HEK293 (cell line): Measurements from ENCODE around the gene CDC42BPA.

ENCODE experiments used
- GLI4 ChIP-seq: fragments of 450-650 bp; formaldehyde crosslinking; IDR thresholded peaks from 2 replicates; pipeline ENCODE4 v1.5.1; 2016; ENCODE audit warnings: missing biosample characterization, missing genetic modification characterization
- GLIS2 ChIP-seq: fragments of 450-650 bp; formaldehyde crosslinking; IDR thresholded peaks from 2 replicates; pipeline ENCODE4 v1.5.1; 2016; ENCODE audit warnings: missing biosample characterization, missing genetic modification characterization
- IKZF3 ChIP-seq: fragments of 450-650 bp; IDR thresholded peaks from 2 replicates; pipeline ENCODE4 v1.5.0; 2018; ENCODE audit warnings: missing biosample characterization, mild to moderate bottlenecking, missing genetic modification characterization, moderate library complexity
- KLF16 ChIP-seq: fragments of 450-650 bp; formaldehyde crosslinking; IDR thresholded peaks from 2 replicates; pipeline ENCODE4 v1.5.1; 2017; ENCODE audit warnings: missing biosample characterization, missing genetic modification characterization
- MZF1 ChIP-seq: fragments of 450-650 bp; formaldehyde crosslinking; IDR thresholded peaks from 2 replicates; pipeline ENCODE4 v1.5.1; 2017; ENCODE audit warnings: missing biosample characterization, missing genetic modification characterization, borderline replicate concordance
- SP3 ChIP-seq: fragments of 450-650 bp; formaldehyde crosslinking; IDR thresholded peaks from 2 replicates; pipeline ENCODE4 v1.5.1; 2016; ENCODE audit warnings: missing biosample characterization, missing genetic modification characterization
- ZFHX2 ChIP-seq: fragments of 450-650 bp; formaldehyde crosslinking; conservative IDR thresholded peaks from 2 replicates; pipeline ENCODE4 v1.5.1; 2016; ENCODE audit warnings: missing biosample characterization, missing genetic modification characterization
- ZIC2 ChIP-seq: fragments of 450-650 bp; formaldehyde crosslinking; IDR thresholded peaks from 2 replicates; pipeline ENCODE4 v1.5.1; 2016; ENCODE audit warnings: missing biosample characterization, missing genetic modification characterization
- ZNF121 ChIP-seq: fragments of 450-650 bp; formaldehyde crosslinking; IDR thresholded peaks from 2 replicates; pipeline ENCODE4 v1.5.1; 2016; ENCODE audit warnings: missing biosample characterization, missing genetic modification characterization
- ZNF169 ChIP-seq: fragments of 450-650 bp; formaldehyde crosslinking; IDR thresholded peaks from 2 replicates; pipeline ENCODE4 v1.5.1; 2016; ENCODE audit warnings: missing biosample characterization, missing genetic modification characterization
- ZNF302 ChIP-seq: fragments of 450-650 bp; formaldehyde crosslinking; IDR thresholded peaks from 2 replicates; pipeline ENCODE4 v1.5.1; 2016; ENCODE audit warnings: missing biosample characterization, missing genetic modification characterization, low read depth
- ZNF366 ChIP-seq: fragments of 450-650 bp; formaldehyde crosslinking; conservative IDR thresholded peaks from 2 replicates; pipeline ENCODE4 v1.5.1; 2016; ENCODE audit warnings: missing biosample characterization, missing genetic modification characterization
- ZNF398 ChIP-seq: fragments of 450-650 bp; formaldehyde crosslinking; IDR thresholded peaks from 2 replicates; pipeline ENCODE4 v1.5.1; 2017; ENCODE audit warnings: missing biosample characterization, missing genetic modification characterization
- ZNF501 ChIP-seq: fragments of 450-650 bp; formaldehyde crosslinking; IDR thresholded peaks from 2 replicates; pipeline ENCODE4 v1.5.1; 2016; ENCODE audit warnings: missing biosample characterization, missing genetic modification characterization
- ZNF544 ChIP-seq: fragments of 450-650 bp; formaldehyde crosslinking; IDR thresholded peaks from 2 replicates; pipeline ENCODE4 v1.5.0; 2017; ENCODE audit warnings: missing biosample characterization, missing genetic modification characterization
- ZNF555 ChIP-seq: fragments of 450-650 bp; formaldehyde crosslinking; conservative IDR thresholded peaks from 2 replicates; pipeline ENCODE4 v1.5.1; 2017; ENCODE audit warnings: missing biosample characterization, mild to moderate bottlenecking, missing genetic modification characterization, inconsistent platforms
- ZNF580 ChIP-seq: fragments of 450-650 bp; formaldehyde crosslinking; IDR thresholded peaks from 2 replicates; pipeline ENCODE4 v1.5.1; 2016; ENCODE audit warnings: missing biosample characterization, missing genetic modification characterization
- ZNF610 ChIP-seq: fragments of 450-650 bp; formaldehyde crosslinking; IDR thresholded peaks from 2 replicates; pipeline ENCODE4 v1.5.1; 2016; ENCODE audit warnings: missing biosample characterization, missing genetic modification characterization, borderline replicate concordance
- ZNF623 ChIP-seq: fragments of 450-650 bp; formaldehyde crosslinking; IDR thresholded peaks from 2 replicates; pipeline ENCODE4 v1.5.1; 2016; ENCODE audit warnings: missing biosample characterization, missing genetic modification characterization
- ZNF654 ChIP-seq: fragments of 450-650 bp; formaldehyde crosslinking; IDR thresholded peaks from 2 replicates; pipeline ENCODE4 v1.5.1; 2016; ENCODE audit warnings: low read depth, missing biosample characterization, missing genetic modification characterization
- ZNF660 ChIP-seq: fragments of 450-650 bp; IDR thresholded peaks from 2 replicates; pipeline ENCODE4 v1.5.1; 2018; ENCODE audit warnings: missing biosample characterization, mild to moderate bottlenecking, missing genetic modification characterization
- ZNF792 ChIP-seq: fragments of 450-650 bp; formaldehyde crosslinking; IDR thresholded peaks from 2 replicates; pipeline ENCODE4 v1.5.1; 2016; ENCODE audit warnings: missing biosample characterization, missing genetic modification characterization
- ZNF837 ChIP-seq: fragments of 450-650 bp; formaldehyde crosslinking; IDR thresholded peaks from 2 replicates; pipeline ENCODE4 v1.5.1; 2016; ENCODE audit warnings: missing biosample characterization, missing genetic modification characterization
- TF ChIP-seq, protein P1 (sequence below): fragments of 450-650 bp; formaldehyde crosslinking; IDR thresholded peaks from 2 replicates; pipeline ENCODE4 v1.5.1; 2016; ENCODE audit warnings: missing biosample characterization, missing genetic modification characterization, borderline replicate concordance
- TF ChIP-seq, protein P2 (sequence below): fragments of 450-650 bp; formaldehyde crosslinking; IDR thresholded peaks from 2 replicates; pipeline ENCODE4 v1.5.1; 2016; ENCODE audit warnings: missing biosample characterization, missing genetic modification characterization
- TF ChIP-seq, protein P3 (sequence below): fragments of 450-650 bp; formaldehyde crosslinking; IDR thresholded peaks from 2 replicates; pipeline ENCODE4 v1.5.1; 2016; ENCODE audit warnings: missing biosample characterization, missing genetic modification characterization
- TF ChIP-seq, protein P4 (sequence below): sonication (generic); formaldehyde crosslinking; IDR thresholded peaks from 2 replicates; pipeline ENCODE4 v1.8.1; 2022; ENCODE audit warnings: mild to moderate bottlenecking, moderate library complexity, missing genetic modification reagents

CDC42BPA gene

GRCh38 chr1:227357171-227357926, 39.1 kb upstream of the CDC42BPA start (continued):
- TF ChIP-seq, protein P1, sequence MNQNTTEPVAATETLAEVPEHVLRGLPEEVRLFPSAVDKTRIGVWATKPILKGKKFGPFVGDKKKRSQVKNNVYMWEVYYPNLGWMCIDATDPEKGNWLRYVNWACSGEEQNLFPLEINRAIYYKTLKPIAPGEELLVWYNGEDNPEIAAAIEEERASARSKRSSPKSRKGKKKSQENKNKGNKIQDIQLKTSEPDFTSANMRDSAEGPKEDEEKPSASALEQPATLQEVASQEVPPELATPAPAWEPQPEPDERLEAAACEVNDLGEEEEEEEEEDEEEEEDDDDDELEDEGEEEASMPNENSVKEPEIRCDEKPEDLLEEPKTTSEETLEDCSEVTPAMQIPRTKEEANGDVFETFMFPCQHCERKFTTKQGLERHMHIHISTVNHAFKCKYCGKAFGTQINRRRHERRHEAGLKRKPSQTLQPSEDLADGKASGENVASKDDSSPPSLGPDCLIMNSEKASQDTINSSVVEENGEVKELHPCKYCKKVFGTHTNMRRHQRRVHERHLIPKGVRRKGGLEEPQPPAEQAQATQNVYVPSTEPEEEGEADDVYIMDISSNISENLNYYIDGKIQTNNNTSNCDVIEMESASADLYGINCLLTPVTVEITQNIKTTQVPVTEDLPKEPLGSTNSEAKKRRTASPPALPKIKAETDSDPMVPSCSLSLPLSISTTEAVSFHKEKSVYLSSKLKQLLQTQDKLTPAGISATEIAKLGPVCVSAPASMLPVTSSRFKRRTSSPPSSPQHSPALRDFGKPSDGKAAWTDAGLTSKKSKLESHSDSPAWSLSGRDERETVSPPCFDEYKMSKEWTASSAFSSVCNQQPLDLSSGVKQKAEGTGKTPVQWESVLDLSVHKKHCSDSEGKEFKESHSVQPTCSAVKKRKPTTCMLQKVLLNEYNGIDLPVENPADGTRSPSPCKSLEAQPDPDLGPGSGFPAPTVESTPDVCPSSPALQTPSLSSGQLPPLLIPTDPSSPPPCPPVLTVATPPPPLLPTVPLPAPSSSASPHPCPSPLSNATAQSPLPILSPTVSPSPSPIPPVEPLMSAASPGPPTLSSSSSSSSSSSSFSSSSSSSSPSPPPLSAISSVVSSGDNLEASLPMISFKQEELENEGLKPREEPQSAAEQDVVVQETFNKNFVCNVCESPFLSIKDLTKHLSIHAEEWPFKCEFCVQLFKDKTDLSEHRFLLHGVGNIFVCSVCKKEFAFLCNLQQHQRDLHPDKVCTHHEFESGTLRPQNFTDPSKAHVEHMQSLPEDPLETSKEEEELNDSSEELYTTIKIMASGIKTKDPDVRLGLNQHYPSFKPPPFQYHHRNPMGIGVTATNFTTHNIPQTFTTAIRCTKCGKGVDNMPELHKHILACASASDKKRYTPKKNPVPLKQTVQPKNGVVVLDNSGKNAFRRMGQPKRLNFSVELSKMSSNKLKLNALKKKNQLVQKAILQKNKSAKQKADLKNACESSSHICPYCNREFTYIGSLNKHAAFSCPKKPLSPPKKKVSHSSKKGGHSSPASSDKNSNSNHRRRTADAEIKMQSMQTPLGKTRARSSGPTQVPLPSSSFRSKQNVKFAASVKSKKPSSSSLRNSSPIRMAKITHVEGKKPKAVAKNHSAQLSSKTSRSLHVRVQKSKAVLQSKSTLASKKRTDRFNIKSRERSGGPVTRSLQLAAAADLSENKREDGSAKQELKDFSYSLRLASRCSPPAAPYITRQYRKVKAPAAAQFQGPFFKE (tag by site-specific recombination) = no peak
- TF ChIP-seq ZNF610 (no peak), IKZF3 (tag by site-specific recombination) (peak; percentile 34; the same call in 1 of the 2 replicates), ZFHX2 (tag by site-specific recombination) (no peak), KLF16 (tag by site-specific recombination) (0 out of 2 replicates have a peak, but pooled peaks have one; percentile 74), ZNF302 (tag by site-specific recombination) (no peak), ZNF623 (tag by site-specific recombination) (0 out of 2 replicates have a peak, but pooled peaks have one; percentile 7), ZNF580 (tag by site-specific recombination) (no peak), ZNF654 (no peak), GLI4 (tag by site-specific recombination) (no peak), ZNF660 (tag by site-specific recombination) (no peak; the same call in 1 of the 2 replicates), MZF1 (tag by site-specific recombination) (peak; percentile 74; the same call in 1 of the 2 replicates), ZNF169 (tag by site-specific recombination) (no peak), ZNF121 (tag by site-specific recombination) (no peak), ZNF398 (tag by site-specific recombination) (0 out of 2 replicates have a peak, but pooled peaks have one; percentile 16), ZNF792 (tag by site-specific recombination) (no peak), ZNF837 (tag by site-specific recombination) (no peak), ZNF555 (tag by site-specific recombination) (no peak), GLIS2 (tag by site-specific recombination) (peak; percentile 78), ZNF366 (0 out of 2 replicates have a peak, but pooled peaks have one; percentile 35), ZIC2 (tag by site-specific recombination) (no peak), SP3 (tag by site-specific recombination) (no peak), ZNF544 (tag by site-specific recombination) (no peak), ZNF501 (tag by site-specific recombination) (0 out of 2 replicates have a peak, but pooled peaks have one; percentile 54)
- TF ChIP-seq, protein P2, sequence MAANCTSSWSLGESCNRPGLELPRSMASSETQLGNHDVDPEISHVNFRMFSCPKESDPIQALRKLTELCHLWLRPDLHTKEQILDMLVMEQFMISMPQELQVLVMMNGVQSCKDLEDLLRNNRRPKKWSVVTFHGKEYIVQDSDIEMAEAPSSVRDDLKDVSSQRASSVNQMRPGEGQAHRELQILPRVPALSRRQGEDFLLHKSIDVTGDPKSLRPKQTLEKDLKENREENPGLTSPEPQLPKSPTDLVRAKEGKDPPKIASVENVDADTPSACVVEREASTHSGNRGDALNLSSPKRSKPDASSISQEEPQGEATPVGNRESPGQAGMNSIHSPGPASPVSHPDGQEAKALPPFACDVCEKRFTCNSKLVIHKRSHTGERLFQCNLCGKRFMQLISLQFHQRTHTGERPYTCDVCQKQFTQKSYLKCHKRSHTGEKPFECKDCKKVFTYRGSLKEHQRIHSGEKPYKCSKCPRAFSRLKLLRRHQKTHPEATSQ (tag by site-specific recombination) = no peak
- TF ChIP-seq, protein P3, sequence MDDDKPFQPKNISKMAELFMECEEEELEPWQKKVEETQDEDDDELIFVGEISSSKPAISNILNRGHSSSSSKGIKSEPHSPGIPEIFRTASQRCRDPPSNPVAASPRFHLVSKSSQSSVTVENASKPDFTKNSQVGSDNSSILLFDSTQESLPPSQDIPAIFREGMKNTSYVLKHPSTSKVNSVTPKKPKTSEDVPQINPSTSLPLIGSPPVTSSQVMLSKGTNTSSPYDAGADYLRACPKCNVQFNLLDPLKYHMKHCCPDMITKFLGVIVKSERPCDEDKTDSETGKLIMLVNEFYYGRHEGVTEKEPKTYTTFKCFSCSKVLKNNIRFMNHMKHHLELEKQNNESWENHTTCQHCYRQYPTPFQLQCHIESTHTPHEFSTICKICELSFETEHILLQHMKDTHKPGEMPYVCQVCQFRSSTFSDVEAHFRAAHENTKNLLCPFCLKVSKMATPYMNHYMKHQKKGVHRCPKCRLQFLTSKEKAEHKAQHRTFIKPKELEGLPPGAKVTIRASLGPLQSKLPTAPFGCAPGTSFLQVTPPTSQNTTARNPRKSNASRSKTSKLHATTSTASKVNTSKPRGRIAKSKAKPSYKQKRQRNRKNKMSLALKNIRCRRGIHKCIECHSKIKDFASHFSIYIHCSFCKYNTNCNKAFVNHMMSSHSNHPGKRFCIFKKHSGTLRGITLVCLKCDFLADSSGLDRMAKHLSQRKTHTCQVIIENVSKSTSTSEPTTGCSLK = no peak
- TF ChIP-seq, protein P4, sequence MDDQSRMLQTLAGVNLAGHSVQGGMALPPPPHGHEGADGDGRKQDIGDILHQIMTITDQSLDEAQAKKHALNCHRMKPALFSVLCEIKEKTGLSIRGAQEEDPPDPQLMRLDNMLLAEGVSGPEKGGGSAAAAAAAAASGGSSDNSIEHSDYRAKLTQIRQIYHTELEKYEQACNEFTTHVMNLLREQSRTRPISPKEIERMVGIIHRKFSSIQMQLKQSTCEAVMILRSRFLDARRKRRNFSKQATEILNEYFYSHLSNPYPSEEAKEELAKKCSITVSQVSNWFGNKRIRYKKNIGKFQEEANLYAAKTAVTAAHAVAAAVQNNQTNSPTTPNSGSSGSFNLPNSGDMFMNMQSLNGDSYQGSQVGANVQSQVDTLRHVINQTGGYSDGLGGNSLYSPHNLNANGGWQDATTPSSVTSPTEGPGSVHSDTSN (CRISPR knock-in tag) = no peak
